WTC11 (cell line): ENCODE data around the gene OXLD1.

Source experiments
- CTCF ChIP-seq: fragments of 200-600 bp; IDR thresholded peaks from 2 replicates; pipeline ENCODE4 v1.8.0; 2022; ENCODE audit warnings: antibody characterized with exemption
- E2F1 ChIP-seq: sonication (generic); formaldehyde crosslinking; IDR thresholded peaks from 2 replicates; pipeline ENCODE4 v1.8.0; 2022; ENCODE audit warnings: mild to moderate bottlenecking, missing genetic modification reagents
- FOXP1 ChIP-seq: sonication (generic); formaldehyde crosslinking; IDR thresholded peaks from 2 replicates; pipeline ENCODE4 v1.8.0; 2022; ENCODE audit warnings: missing genetic modification reagents, mild to moderate bottlenecking, moderate library complexity, borderline replicate concordance
- JUN ChIP-seq: sonication (generic); formaldehyde crosslinking; IDR thresholded peaks from 2 replicates; pipeline ENCODE4 v1.8.0; 2023; ENCODE audit warnings: mild to moderate bottlenecking, missing genetic modification reagents
- SP1 ChIP-seq: sonication (generic); formaldehyde crosslinking; conservative IDR thresholded peaks from 2 replicates; pipeline ENCODE4 v1.8.1; 2022; ENCODE audit warnings: missing genetic modification reagents
- TP53 ChIP-seq: sonication (generic); formaldehyde crosslinking; IDR thresholded peaks from 2 replicates; pipeline ENCODE4 v1.8.1; 2023; ENCODE audit warnings: mild to moderate bottlenecking, missing genetic modification reagents
- USF2 ChIP-seq: sonication (generic); formaldehyde crosslinking; IDR thresholded peaks from 2 replicates; pipeline ENCODE4 v1.8.1; 2023; ENCODE audit warnings: mild to moderate bottlenecking, missing genetic modification reagents, moderate library complexity
- ZNF317 ChIP-seq: sonication (generic); formaldehyde crosslinking; IDR thresholded peaks from 2 replicates; pipeline ENCODE4 v1.8.1; 2023; ENCODE audit warnings: low read depth, mild to moderate bottlenecking, moderate library complexity, missing genetic modification reagents, borderline replicate concordance

- TF ChIP-seq JUN (CRISPR knock-in tag) (no peak), FOXP1 (no peak), TP53 (CRISPR knock-in tag) (no peak), CTCF (no peak), USF2 (CRISPR knock-in tag) (no peak), ZNF317 (no peak), E2F1 (no peak), SP1 (CRISPR knock-in tag) (no peak)
These were observed 2.3 kb downstream of the OXLD1 start for GRCh38 chr17:81664051-81664470.
